Naive thymus-derived CD4-positive, alpha-beta T cell (primary cell): ENCODE measurements around the gene YJEFN3. TPM values are rescaled to one million over a fixed set of nuclear protein-coding genes. Genes with fewer than 3 reads are reported as not detected.
A peak's percentile ranks its signal among the peaks of the same experiment; 100 is the strongest.

Experiments used
- ATAC-seq: fragments of 150-1000 bp; cut with Tn5 transposase; 2 replicates; pipeline ENCODE4 v1.10.0; 2021; ENCODE audit warnings: mild to moderate bottlenecking, moderate library complexity
- CTCF ChIA-PET: fragments of 350-600 bp; sonication (Branson Sonifier 250); formaldehyde crosslinking; loops from one replicate; lab custom pipeline; 2021; ENCODE audit warnings: antibody characterized with exemption; lab: Charles Lee
- POLR2A ChIA-PET: fragments of 350-600 bp; sonication (Branson Sonifier 250); formaldehyde crosslinking; loops from one replicate; lab custom pipeline; 2021; ENCODE audit warnings: antibody characterized with exemption, inconsistent platforms; lab: Charles Lee
- DNase-seq, 9 donors: peaks; one replicate each; pipeline versions ENCODE4 v3.0.0 to v3.0.0-alpha.2; 2020 to 2022; ENCODE audit warnings: mixed read lengths in 1 of 9
- H3K27ac ChIP-seq: one replicate; pipeline ENCODE4 v1.7.0; 2013; ENCODE audit warnings: mild to moderate bottlenecking, low read depth, low read length, moderate library complexity
- H3K27me3 ChIP-seq, 2 donors: one replicate each; pipeline ENCODE4 v1.7.0; 2013; ENCODE audit warnings: low read length in 2 of 2, mild to moderate bottlenecking in 2 of 2, moderate library complexity in 2 of 2; ENCODE audit not compliant: control insufficient read depth in 2 of 2, insufficient read depth in 2 of 2
- H3K36me3 ChIP-seq, 3 experiments: 1 replicate in 2 of 3; 2 replicates in 1 of 3; pipeline ENCODE4 v1.7.0; 2013; ENCODE audit warnings: low read length in 3 of 3, mild to moderate bottlenecking in 3 of 3, moderate library complexity in 1 of 3; ENCODE audit not compliant: insufficient read depth in 3 of 3, control insufficient read depth in 2 of 3
- H3K4me1 ChIP-seq, 2 donors: one replicate each; pipeline ENCODE4 v1.7.0; 2013; ENCODE audit warnings: low read length in 2 of 2, mild to moderate bottlenecking in 2 of 2, moderate library complexity in 1 of 2; ENCODE audit not compliant: control insufficient read depth in 2 of 2, insufficient read depth in 2 of 2
- H3K4me3 ChIP-seq: 2 replicates; pipeline ENCODE4 v1.7.0; 2013; ENCODE audit warnings: mild to moderate bottlenecking, low read length
- H3K9me3 ChIP-seq, 3 experiments: 1 replicate in 2 of 3; 2 replicates in 1 of 3; pipeline ENCODE4 v1.7.0; 2013; ENCODE audit warnings: low read length in 3 of 3; ENCODE audit not compliant: control insufficient read depth in 2 of 3
- H3K27ac Mint-ChIP-seq, 9 donors: one replicate each; pipeline ENCODE4 v1.8.0; 2020 to 2022; ENCODE audit warnings: mixed read lengths in 9 of 9, mild to moderate bottlenecking in 8 of 9, moderate library complexity in 5 of 9, inconsistent platforms in 2 of 9
- H3K27me3 Mint-ChIP-seq, 5 donors: one replicate each; pipeline ENCODE4 v1.8.0; 2021 to 2022; ENCODE audit warnings: mixed read lengths in 5 of 5, mild to moderate bottlenecking in 1 of 5
- H3K36me3 Mint-ChIP-seq, 5 donors: one replicate each; pipeline ENCODE4 v1.8.0; 2020 to 2022; ENCODE audit warnings: mixed read lengths in 5 of 5, mild to moderate bottlenecking in 3 of 5, inconsistent platforms in 1 of 5
- H3K4me1 Mint-ChIP-seq, 7 donors: one replicate each; pipeline ENCODE4 v1.8.0; 2020 to 2022; ENCODE audit warnings: mixed read lengths in 7 of 7, mild to moderate bottlenecking in 3 of 7, inconsistent platforms in 1 of 7
- H3K4me3 Mint-ChIP-seq, 10 donors: one replicate each; pipeline ENCODE4 v1.8.0; 2020 to 2022; ENCODE audit warnings: mild to moderate bottlenecking in 10 of 10, mixed read lengths in 10 of 10, moderate library complexity in 6 of 10, inconsistent platforms in 2 of 10
- H3K9me3 Mint-ChIP-seq, 11 donors: one replicate each; pipeline ENCODE4 v1.8.0; 2020 to 2022; ENCODE audit warnings: mixed read lengths in 11 of 11, mild to moderate bottlenecking in 4 of 11, inconsistent platforms in 1 of 11, moderate library complexity in 1 of 11
- intact Hi-C, 2 donors: fragments of 100-400 bp; cut with micrococcal nuclease; formaldehyde crosslinking; loops; one replicate each; pipeline ENCODE4 v1.15.1; 2023
- polyA plus RNA-seq, 2 donors: library from polyadenylated mRNA; unstranded; fragments of 300-500 nt; fragmentation: Illumina TruSeq; gene quantifications; one replicate each; pipeline ENCODE4 v1.2.3, GENCODE V29; 2021
- total RNA-seq, 6 experiments: library from RNA in 5 of 6; stranded (reverse) in 5 of 6; gene quantifications; 1 replicate in 5 of 6; 2 replicates in 1 of 6; pipeline ENCODE4 v1.2.3 and lab custom pipeline; 2021 to 2026

The YJEFN3 gene
- total and polyA plus RNA-seq, 7 experiments from 2014 or later = 0.68 to 18.2 (median 9.2) TPM; not detected in 1

DNA sequence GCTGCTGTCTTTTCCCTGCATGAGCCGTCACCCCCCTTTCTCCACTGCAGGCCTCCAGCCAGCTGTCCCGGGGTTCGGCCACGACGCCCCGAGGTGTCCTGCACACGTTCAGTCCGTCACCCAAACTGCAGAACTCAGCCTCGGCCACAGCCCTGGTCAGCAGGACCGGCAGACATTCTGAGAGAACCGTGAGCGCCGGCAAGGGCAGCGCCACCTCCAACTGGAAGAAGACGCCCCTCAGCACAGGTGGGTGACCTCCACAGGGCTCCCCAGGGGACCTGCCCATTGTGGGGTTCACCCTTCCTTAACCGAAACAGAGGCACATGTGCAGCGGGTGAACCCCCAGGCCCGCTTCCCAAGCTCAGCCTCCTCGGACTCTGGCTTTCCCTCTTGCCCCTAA lies 26.4 kb upstream of the YJEFN3 start:
- intact Hi-C loops = no loop called here
- ChIA-PET POLR2A (no interaction called here), CTCF (no interaction called here)
- Mint-ChIP-seq H3K36me3 (peaks cover 3 to 45% (median 9%) of the 10 kb centered on the region in 5 donors), H3K27me3 (no peaks in the 10 kb centered on the region), H3K27ac (no peak overlapping the region), H3K4me1 (no peaks in the 10 kb centered on the region), H3K4me3 (no peak overlapping the region), H3K9me3 (peaks cover 0 to 2% (median 0%) of the 10 kb centered on the region in 11 donors)
- no peak overlapping the region for H3K27ac ChIP-seq
- ATAC-seq = no peak
- no peaks in the 10 kb centered on the region for H3K27me3 ChIP-seq
- H3K9me3 ChIP-seq = no peaks in the 10 kb centered on the region
- H3K4me1 ChIP-seq = no peaks in the 10 kb centered on the region
- no peak for DNase-seq
- peaks cover 15 to 93% (median 41%) of the 10 kb centered on the region in 3 experiments for H3K36me3 ChIP-seq
- no peak overlapping the region for H3K4me3 ChIP-seq

DNA sequence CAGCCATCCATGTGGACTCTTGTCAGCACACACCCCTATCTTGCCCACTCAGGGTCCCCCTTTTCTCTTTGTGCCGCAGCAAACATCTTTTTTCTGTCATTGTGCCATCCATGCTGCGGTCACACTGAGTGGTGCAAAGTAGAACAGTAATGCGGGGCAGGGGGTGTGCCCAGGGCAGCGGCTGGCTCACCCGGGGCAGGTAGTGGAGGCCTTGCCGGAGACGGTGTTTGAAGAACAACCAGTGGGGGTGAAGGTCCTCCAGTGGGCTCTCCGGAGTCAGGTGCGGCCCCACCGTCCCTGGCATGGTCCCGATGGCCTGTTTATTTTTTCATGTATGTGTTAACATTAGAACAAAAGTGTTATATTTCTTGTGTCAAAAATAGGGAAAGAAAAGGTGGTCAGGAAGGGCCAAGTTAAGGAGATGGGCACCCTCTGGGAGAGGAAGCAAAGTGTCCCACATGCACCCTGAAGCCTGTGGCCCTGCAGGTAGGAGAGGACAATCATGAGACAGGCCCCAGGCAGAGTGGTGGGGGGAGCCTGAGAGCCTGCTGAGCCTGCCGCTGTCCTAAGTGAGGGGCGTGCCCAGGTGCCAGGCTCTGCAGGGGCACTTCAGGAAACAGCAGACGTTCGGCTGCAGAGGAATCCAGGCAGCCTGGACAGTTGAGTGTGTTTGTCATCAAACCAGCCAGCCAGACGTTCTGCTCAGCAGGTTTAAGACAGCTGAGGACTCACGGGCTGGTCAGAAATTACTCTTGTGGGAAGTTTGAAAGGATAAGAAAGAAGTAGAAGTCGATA lies 25.7 kb upstream of the YJEFN3 start:
- Histone ChIP-seq H3K27me3 (no peaks in the 10 kb centered on the region), H3K4me3 (no peak overlapping the region), H3K9me3 (no peaks in the 10 kb centered on the region), H3K4me1 (no peaks in the 10 kb centered on the region), H3K27ac (no peak overlapping the region), H3K36me3 (peaks cover 9 to 93% (median 41%) of the 10 kb centered on the region in 3 experiments)
- Mint-ChIP-seq H3K4me1 (no peaks in the 10 kb centered on the region), H3K27me3 (no peaks in the 10 kb centered on the region), H3K4me3 (peak overlapping the region in 1 of 10 donors; percentile 20), H3K9me3 (peaks cover 0 to 2% (median 0%) of the 10 kb centered on the region in 11 donors), H3K27ac (peak overlapping the region in 3 of 9 donors; percentile 30 to 77 (median 74)), H3K36me3 (peaks cover 3 to 49% (median 9%) of the 10 kb centered on the region in 5 donors)
- intact Hi-C loops = no loop called here
- ATAC-seq (no peak), DNase-seq (no peak)
- ChIA-PET CTCF (no interaction called here), POLR2A (no interaction called here)

DNA sequence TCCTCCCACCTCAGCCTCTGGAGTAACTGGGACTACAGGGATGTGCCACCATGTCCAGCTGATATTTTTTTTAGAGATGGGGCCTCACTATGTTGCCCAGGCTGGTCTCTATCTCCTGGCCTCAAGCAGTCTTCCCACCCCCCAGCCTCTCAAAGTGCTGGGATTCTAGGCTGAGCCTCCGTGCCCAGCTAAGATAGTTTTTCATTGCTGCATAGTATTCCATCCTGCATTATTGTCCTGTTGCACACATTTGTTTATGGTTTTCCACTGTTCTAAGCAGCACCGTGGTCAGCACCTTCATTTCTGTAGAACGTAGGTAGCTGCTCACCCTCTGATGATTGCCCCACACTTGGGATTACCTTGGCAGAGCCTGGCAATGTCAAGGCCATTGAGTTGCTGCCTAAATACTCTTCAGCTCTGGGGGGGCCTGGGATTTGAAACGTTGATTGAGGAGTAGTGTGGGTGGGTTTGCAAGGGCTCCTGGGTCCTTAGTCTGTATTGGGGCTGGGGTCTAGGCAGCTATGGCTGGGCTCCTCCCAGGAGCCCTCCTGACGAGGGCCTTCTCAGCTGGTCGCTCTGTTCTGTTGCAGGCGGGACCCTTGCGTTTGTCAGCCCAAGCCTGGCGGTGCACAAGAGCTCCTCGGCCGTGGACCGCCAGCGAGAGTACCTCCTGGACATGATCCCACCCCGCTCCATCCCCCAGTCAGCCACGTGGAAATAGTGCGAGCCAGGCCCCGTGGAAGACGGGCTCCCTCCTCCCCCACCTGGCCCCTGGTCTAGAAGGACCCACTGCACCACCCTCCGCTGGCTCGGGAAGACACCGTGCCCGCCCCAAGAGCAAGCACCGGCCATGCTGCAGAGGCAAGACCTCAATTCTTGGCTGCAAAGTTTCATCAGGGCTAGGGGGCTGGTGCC lies 23.7 kb upstream of the YJEFN3 start:
- Histone ChIP-seq H3K4me3 (no peak overlapping the region), H3K27ac (no peak overlapping the region), H3K9me3 (no peaks in the 10 kb centered on the region), H3K27me3 (no peaks in the 10 kb centered on the region), H3K36me3 (peaks cover 0 to 75% (median 27%) of the 10 kb centered on the region in 3 experiments), H3K4me1 (no peaks in the 10 kb centered on the region)
- H3K4me1 Mint-ChIP-seq = peaks cover 0 to 3% (median 0%) of the 10 kb centered on the region in 7 donors
- no peak for ATAC-seq
- no peak overlapping the region for H3K4me3 Mint-ChIP-seq
- ChIA-PET POLR2A (interaction anchor here (0.6 to 1.0 kb wide), 2 partner anchors 10 to 167 kb away, joined by 4 read pairs; partner anchors contain the start of gene TSSK6), CTCF (no interaction called here)
- H3K27me3 Mint-ChIP-seq = no peaks in the 10 kb centered on the region
- H3K36me3 Mint-ChIP-seq = peaks cover 3 to 42% (median 9%) of the 10 kb centered on the region in 5 donors
- intact Hi-C loops = no loop called here
- H3K27ac Mint-ChIP-seq = no peak overlapping the region
- no peaks in the 10 kb centered on the region for H3K9me3 Mint-ChIP-seq
- no peak for DNase-seq

DNA sequence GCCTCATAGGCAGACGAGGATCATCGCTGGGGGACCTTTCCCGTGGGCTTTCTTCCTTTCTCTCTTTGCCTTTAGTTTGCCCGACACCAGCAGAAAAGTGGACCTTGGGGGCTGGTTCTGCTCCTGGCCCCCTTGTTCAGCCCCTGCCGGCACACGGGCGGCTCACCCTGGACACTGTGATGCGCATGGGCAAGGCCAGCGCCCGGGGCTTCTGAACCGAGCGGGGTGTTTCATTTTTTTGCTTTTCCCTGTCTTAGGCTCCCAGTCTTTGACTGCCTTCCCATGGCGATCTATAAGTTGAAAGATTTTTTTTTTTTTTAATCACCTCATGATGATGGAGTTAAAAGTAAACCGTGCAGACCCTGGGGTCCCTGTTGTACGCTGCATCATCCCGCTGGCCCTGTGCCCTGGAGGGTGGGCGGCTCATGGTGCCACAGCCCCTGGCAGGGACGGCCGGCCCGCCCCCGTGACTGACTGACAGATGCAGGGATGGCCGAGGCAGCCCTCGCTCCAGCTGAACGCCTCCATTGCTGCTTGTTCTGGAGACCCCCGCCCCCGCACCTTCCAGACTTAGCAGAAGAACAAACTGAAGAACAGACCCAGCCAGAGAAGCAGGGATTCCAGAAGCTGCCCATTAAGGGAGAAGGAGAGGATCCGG lies 22.9 kb upstream of the YJEFN3 start:
- DNase-seq (no peak), ATAC-seq (no peak)
- H3K9me3 ChIP-seq = no peaks in the 10 kb centered on the region
- ChIA-PET CTCF (no interaction called here), POLR2A (no interaction called here)
- Mint-ChIP-seq H3K36me3 (peaks cover 3 to 41% (median 9%) of the 10 kb centered on the region in 5 donors), H3K27ac (no peak overlapping the region), H3K27me3 (no peaks in the 10 kb centered on the region), H3K9me3 (peaks cover 0 to 1% (median 0%) of the 10 kb centered on the region in 11 donors), H3K4me3 (no peak overlapping the region), H3K4me1 (peaks cover 0 to 3% (median 0%) of the 10 kb centered on the region in 7 donors)
- no peak overlapping the region for H3K27ac ChIP-seq
- H3K4me1 ChIP-seq = no peaks in the 10 kb centered on the region
- H3K4me3 ChIP-seq = no peak overlapping the region
- intact Hi-C loops = no loop called here
- H3K36me3 ChIP-seq = peaks cover 0 to 67% (median 19%) of the 10 kb centered on the region in 3 experiments
- H3K27me3 ChIP-seq = no peaks in the 10 kb centered on the region

DNA sequence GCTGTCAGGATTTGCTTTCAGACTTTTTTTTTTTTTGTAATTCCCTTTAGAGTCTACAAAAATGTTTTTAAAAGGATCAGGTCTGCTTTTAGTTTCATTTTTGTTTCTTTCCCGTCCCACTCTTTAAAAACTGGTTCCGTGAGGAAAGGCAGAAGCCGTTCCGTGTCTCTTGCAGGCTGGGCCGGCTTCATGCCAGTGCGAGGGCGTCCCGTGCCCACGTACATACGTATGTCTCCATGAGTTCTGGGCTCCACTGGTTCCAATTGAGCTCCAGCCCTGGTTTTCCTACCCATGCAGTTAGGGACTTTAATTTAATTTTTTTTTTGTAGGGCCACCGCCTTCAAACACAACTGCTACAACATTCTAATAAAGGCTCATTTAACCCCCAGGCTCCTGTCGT lies 22.1 kb upstream of the YJEFN3 start:
- Mint-ChIP-seq H3K27ac (peak overlapping the region in 4 of 9 donors; percentile 25 to 63 (median 48)), H3K9me3 (peaks cover 0 to 2% (median 0%) of the 10 kb centered on the region in 11 donors), H3K4me3 (no peak overlapping the region), H3K27me3 (no peaks in the 10 kb centered on the region), H3K36me3 (peaks cover 3 to 37% (median 9%) of the 10 kb centered on the region in 5 donors), H3K4me1 (peaks cover 0 to 3% (median 0%) of the 10 kb centered on the region in 7 donors)
- Histone ChIP-seq H3K36me3 (peaks cover 0 to 59% (median 15%) of the 10 kb centered on the region in 3 experiments), H3K4me1 (no peaks in the 10 kb centered on the region), H3K27ac (no peak overlapping the region), H3K9me3 (no peaks in the 10 kb centered on the region), H3K27me3 (no peaks in the 10 kb centered on the region), H3K4me3 (no peak overlapping the region)
- POLR2A ChIA-PET = interaction anchor here (1.0 to 1.2 kb wide), 2 partner anchors 9 to 11 kb away, joined by 3 read pairs; partner anchors contain the start of gene TSSK6
- intact Hi-C loops = no loop called here
- DNase-seq = no peak
- ATAC-seq = no peak
- CTCF ChIA-PET = no interaction called here

DNA sequence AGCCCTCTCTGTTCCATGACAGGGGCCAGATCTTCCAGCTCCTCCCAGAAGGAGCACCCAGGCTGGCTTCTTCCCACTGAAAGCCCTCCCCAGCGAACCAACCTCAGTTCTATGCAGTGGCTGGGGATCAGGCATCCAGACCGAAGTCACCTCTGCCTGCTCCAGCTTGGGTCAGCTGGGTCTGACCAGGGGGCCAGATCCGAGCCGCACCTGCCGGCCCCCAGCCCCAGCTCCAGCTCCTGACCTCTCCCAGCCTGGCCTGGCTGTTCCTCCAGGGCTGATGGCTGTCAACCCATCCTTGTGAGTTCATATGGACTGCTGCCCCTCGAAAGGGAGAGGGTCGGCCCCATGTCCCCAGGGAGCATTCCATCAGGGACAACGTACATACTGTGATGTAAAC lies 21.4 kb upstream of the YJEFN3 start:
- ATAC-seq = peak; percentile 12
- H3K4me1 Mint-ChIP-seq = peaks cover 0 to 3% (median 0%) of the 10 kb centered on the region in 7 donors

More for the DNA sequence above, 21.4 kb upstream of the YJEFN3 start:
- H3K27ac Mint-ChIP-seq = peak overlapping the region in 1 of 9 donors; percentile 45
- Histone ChIP-seq H3K4me1 (no peaks in the 10 kb centered on the region), H3K4me3 (no peak overlapping the region), H3K27ac (no peak overlapping the region), H3K9me3 (no peaks in the 10 kb centered on the region), H3K36me3 (peaks cover 0 to 51% (median 11%) of the 10 kb centered on the region in 3 experiments), H3K27me3 (no peaks in the 10 kb centered on the region)
- H3K27me3 Mint-ChIP-seq = no peaks in the 10 kb centered on the region
- H3K4me3 Mint-ChIP-seq = no peak overlapping the region
- POLR2A ChIA-PET = interaction anchor here (0.7 to 1.3 kb wide), 4 partner anchors 8 to 15 kb away, joined by 3 read pairs; partner anchors contain the start of gene TSSK6
- H3K9me3 Mint-ChIP-seq = peaks cover 0 to 3% (median 0%) of the 10 kb centered on the region in 11 donors
- intact Hi-C loops = no loop called here
- no peak for DNase-seq
- H3K36me3 Mint-ChIP-seq = peaks cover 3 to 34% (median 9%) of the 10 kb centered on the region in 5 donors
- CTCF ChIA-PET = no interaction called here
